Effector memory CD8-positive, alpha-beta T cell (primary cell): ENCODE results near the gene MTTP.

Experiments
- ATAC-seq: fragments of 150-1000 bp; cut with Tn5 transposase; replicated peaks from 2 replicates; pipeline ENCODE4 v1.10.0; 2021; ENCODE audit warnings: mild to moderate bottlenecking, moderate library complexity
- DNase-seq, 3 experiments: peaks; one replicate each; pipeline ENCODE4 v3.0.0; 2021
- H3K27ac Mint-ChIP-seq, 2 donors: one replicate each; pipeline ENCODE4 v1.8.0; 2022; ENCODE audit warnings: mild to moderate bottlenecking in 2 of 2, mixed read lengths in 2 of 2, moderate library complexity in 2 of 2
- H3K27me3 Mint-ChIP-seq, 2 donors: one replicate each; pipeline ENCODE4 v1.8.0; 2022; ENCODE audit warnings: mixed read lengths in 2 of 2
- H3K36me3 Mint-ChIP-seq: one replicate; pipeline ENCODE4 v1.8.0; 2022; ENCODE audit warnings: mild to moderate bottlenecking, moderate library complexity, mixed read lengths; ENCODE audit not compliant: insufficient read depth
- H3K4me1 Mint-ChIP-seq, 2 donors: one replicate each; pipeline ENCODE4 v1.8.0; 2022; ENCODE audit warnings: low read depth in 2 of 2, mixed read lengths in 2 of 2
- H3K4me3 Mint-ChIP-seq, 2 donors: one replicate each; pipeline ENCODE4 v1.8.0; 2022; ENCODE audit warnings: mild to moderate bottlenecking in 2 of 2, mixed read lengths in 2 of 2, moderate library complexity in 2 of 2
- H3K9me3 Mint-ChIP-seq, 2 donors: one replicate each; pipeline ENCODE4 v1.8.0; 2022; ENCODE audit warnings: mixed read lengths in 2 of 2

Gene MTTP

GRCh38 chr4:99651016-99651769 lies 76.6 kb downstream of the MTTP start:
- no peak overlapping the region for H3K27ac Mint-ChIP-seq
- no peaks in the 10 kb centered on the region for H3K9me3 Mint-ChIP-seq
- DNase-seq (no peak), ATAC-seq (no peak)
- H3K27me3 Mint-ChIP-seq: peaks cover 5 to 38% of the 10 kb centered on the region in 2 donors
- H3K4me1 Mint-ChIP-seq: peaks cover 0 to 1% of the 10 kb centered on the region in 2 donors
- H3K36me3 Mint-ChIP-seq: no peaks in the 10 kb centered on the region
- H3K4me3 Mint-ChIP-seq: no peak overlapping the region

- DNase-seq: no peak
- no peaks in the 10 kb centered on the region for H3K36me3 Mint-ChIP-seq
- H3K27me3 Mint-ChIP-seq: peaks cover 5 to 41% of the 10 kb centered on the region in 2 donors
- no peak overlapping the region for H3K27ac Mint-ChIP-seq
- no peaks in the 10 kb centered on the region for H3K9me3 Mint-ChIP-seq
- H3K4me1 Mint-ChIP-seq: peaks cover 0 to 1% of the 10 kb centered on the region in 2 donors
- H3K4me3 Mint-ChIP-seq: no peak overlapping the region
- ATAC-seq: no peak
Measured at GRCh38 chr4:99651811-99652485, 77.3 kb downstream of the MTTP start.

- Mint-ChIP-seq H3K4me1 (peaks cover 0 to 1% of the 10 kb centered on the region in 2 donors), H3K27me3 (peaks cover 5 to 41% of the 10 kb centered on the region in 2 donors), H3K9me3 (no peaks in the 10 kb centered on the region), H3K36me3 (no peaks in the 10 kb centered on the region), H3K4me3 (no peak overlapping the region), H3K27ac (no peak overlapping the region)
- ATAC-seq: no peak
- no peak for DNase-seq
Measured at GRCh38 chr4:99652596-99653436, 78.2 kb downstream of the MTTP start.

GRCh38 chr4:99653916-99654315 lies 79.3 kb downstream of the MTTP start:
- peaks cover 0 to 1% of the 10 kb centered on the region in 2 donors for H3K4me1 Mint-ChIP-seq
- DNase-seq (no peak), ATAC-seq (no peak)
- H3K27me3 Mint-ChIP-seq: peaks cover 5 to 48% of the 10 kb centered on the region in 2 donors
- H3K27ac Mint-ChIP-seq: no peak overlapping the region
- no peak overlapping the region for H3K4me3 Mint-ChIP-seq
- no peaks in the 10 kb centered on the region for H3K36me3 Mint-ChIP-seq
- H3K9me3 Mint-ChIP-seq: no peaks in the 10 kb centered on the region

- H3K4me3 Mint-ChIP-seq: no peak overlapping the region
- DNase-seq (no peak), ATAC-seq (no peak)
- peaks cover 0 to 1% of the 10 kb centered on the region in 2 donors for H3K4me1 Mint-ChIP-seq
- no peaks in the 10 kb centered on the region for H3K36me3 Mint-ChIP-seq
- H3K9me3 Mint-ChIP-seq: no peaks in the 10 kb centered on the region
- no peak overlapping the region for H3K27ac Mint-ChIP-seq
- peaks cover 5 to 49% of the 10 kb centered on the region in 2 donors for H3K27me3 Mint-ChIP-seq
Measured at GRCh38 chr4:99654361-99654761, 79.7 kb downstream of the MTTP start.

GRCh38 chr4:99655308-99656081 lies 80.9 kb downstream of the MTTP start:
- peaks cover 0 to 44% of the 10 kb centered on the region in 2 donors for H3K27me3 Mint-ChIP-seq
- no peak overlapping the region for H3K27ac Mint-ChIP-seq
- no peak for ATAC-seq
- no peak overlapping the region for H3K4me3 Mint-ChIP-seq
- no peak for DNase-seq
- no peaks in the 10 kb centered on the region for H3K36me3 Mint-ChIP-seq
- H3K4me1 Mint-ChIP-seq: no peaks in the 10 kb centered on the region
- H3K9me3 Mint-ChIP-seq: no peaks in the 10 kb centered on the region

GRCh38 chr4:99657798-99658197 lies 83.2 kb downstream of the MTTP start, which contains the start of gene C4orf54:
Gene C4orf54 (minus strand): TSS chr4:99657828. CDS start chr4:99654648, 3,180 bp downstream.
- Mint-ChIP-seq H3K27ac (no peak within 1 kb of the TSS), H3K4me1 (no peaks in the 10 kb centered on the region), H3K9me3 (no peaks in the 10 kb centered on the region), H3K4me3 (no peak within 1 kb of the TSS), H3K27me3 (peaks cover 6 to 44% of the 10 kb centered on the region in 2 donors), H3K36me3 (no peaks in the 10 kb centered on the region)
- DNase-seq (no peak), ATAC-seq (no peak)

- DNase-seq: no peak
Measured at GRCh38 chr4:99658666-99659065, 84.0 kb downstream of the MTTP start.

GRCh38 chr4:99661907-99662306 lies 87.3 kb downstream of the MTTP start:
- no peak for ATAC-seq
- H3K4me1 Mint-ChIP-seq: no peaks in the 10 kb centered on the region
- peaks cover 25 to 44% of the 10 kb centered on the region in 2 donors for H3K27me3 Mint-ChIP-seq
- H3K27ac Mint-ChIP-seq: no peak overlapping the region
- H3K36me3 Mint-ChIP-seq: no peaks in the 10 kb centered on the region
- DNase-seq: no peak
- no peak overlapping the region for H3K4me3 Mint-ChIP-seq
- H3K9me3 Mint-ChIP-seq: no peaks in the 10 kb centered on the region

More at GRCh38 chr4:99658666-99659065, 84.0 kb downstream of the MTTP start:
- H3K4me3 Mint-ChIP-seq: no peak overlapping the region
- H3K36me3 Mint-ChIP-seq: no peaks in the 10 kb centered on the region
- H3K9me3 Mint-ChIP-seq: no peaks in the 10 kb centered on the region
- no peak overlapping the region for H3K27ac Mint-ChIP-seq
- no peak for ATAC-seq
- H3K4me1 Mint-ChIP-seq: no peaks in the 10 kb centered on the region
- H3K27me3 Mint-ChIP-seq: peaks cover 15 to 48% of the 10 kb centered on the region in 2 donors

- no peak for DNase-seq
- no peak overlapping the region for H3K4me3 Mint-ChIP-seq
- ATAC-seq: no peak
- no peaks in the 10 kb centered on the region for H3K36me3 Mint-ChIP-seq
- H3K4me1 Mint-ChIP-seq: no peaks in the 10 kb centered on the region
- peaks cover 31 to 39% of the 10 kb centered on the region in 2 donors for H3K27me3 Mint-ChIP-seq
- H3K27ac Mint-ChIP-seq: no peak overlapping the region
- peaks cover 0 to 2% of the 10 kb centered on the region in 2 donors for H3K9me3 Mint-ChIP-seq
Measured at GRCh38 chr4:99664716-99665115, 90.1 kb downstream of the MTTP start.

GRCh38 chr4:99665983-99666382 lies 91.4 kb downstream of the MTTP start:
- Mint-ChIP-seq H3K27ac (no peak overlapping the region), H3K27me3 (peaks cover 37 to 50% of the 10 kb centered on the region in 2 donors), H3K36me3 (no peaks in the 10 kb centered on the region), H3K4me3 (no peak overlapping the region), H3K4me1 (no peaks in the 10 kb centered on the region), H3K9me3 (peaks cover 0 to 2% of the 10 kb centered on the region in 2 donors)
- DNase-seq (no peak), ATAC-seq (no peak)

GRCh38 chr4:99668472-99668871 lies 93.8 kb downstream of the MTTP start:
- H3K4me3 Mint-ChIP-seq: no peak overlapping the region
- no peak for ATAC-seq
- no peak for DNase-seq
- peaks cover 35 to 36% of the 10 kb centered on the region in 2 donors for H3K27me3 Mint-ChIP-seq
- no peaks in the 10 kb centered on the region for H3K36me3 Mint-ChIP-seq
- H3K27ac Mint-ChIP-seq: no peak overlapping the region
- H3K9me3 Mint-ChIP-seq: peaks cover 9 to 12% of the 10 kb centered on the region in 2 donors
- no peaks in the 10 kb centered on the region for H3K4me1 Mint-ChIP-seq

GRCh38 chr4:99669084-99669483 lies 94.5 kb downstream of the MTTP start:
- no peaks in the 10 kb centered on the region for H3K4me1 Mint-ChIP-seq
- DNase-seq: no peak
- no peaks in the 10 kb centered on the region for H3K36me3 Mint-ChIP-seq
- H3K4me3 Mint-ChIP-seq: no peak overlapping the region
- no peak for ATAC-seq
- H3K27ac Mint-ChIP-seq: no peak overlapping the region
- H3K27me3 Mint-ChIP-seq: peaks cover 29 to 36% of the 10 kb centered on the region in 2 donors
- H3K9me3 Mint-ChIP-seq: peaks cover 13 to 15% of the 10 kb centered on the region in 2 donors
